CD4-positive, alpha-beta T cell treated with Interleukin-10 for 1 hour (primary cell): Measurements from ENCODE around the gene SLC12A8.

ENCODE experiments used
- DNase-seq: peaks from one replicate; pipeline ENCODE4 v3.0.0-alpha.2; 2020

Gene SLC12A8

DNA sequence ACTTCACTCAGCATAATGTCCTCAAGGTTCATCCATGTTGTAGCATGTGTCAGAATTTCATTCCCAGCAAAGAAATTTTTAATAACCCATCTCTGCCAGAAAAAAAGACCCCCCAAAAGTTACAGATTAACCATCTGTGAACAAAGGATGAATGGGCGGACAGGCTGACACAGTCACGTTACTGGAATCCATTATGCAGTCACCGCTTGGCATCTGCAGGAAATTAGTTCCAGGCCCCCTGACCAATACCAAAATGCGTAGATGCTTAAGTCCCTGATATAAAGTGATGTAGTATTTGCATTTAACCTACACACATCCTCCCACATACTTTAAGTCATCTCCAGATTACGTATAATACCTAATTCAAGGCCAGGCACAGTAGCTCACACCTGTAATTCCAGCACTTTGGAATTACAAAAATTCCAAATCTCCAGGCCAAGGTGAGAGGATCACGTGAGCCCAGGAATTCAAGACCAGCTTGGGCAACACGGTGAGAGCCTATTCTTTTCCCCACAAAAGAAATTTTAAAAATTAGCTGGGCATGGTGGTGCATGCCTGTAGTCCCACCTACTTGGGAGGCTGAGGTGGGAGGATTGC is 1.5 kb upstream of the SLC12A8 start:
- no peak for DNase-seq

- no peak for DNase-seq
Observed at GRCh38 chr3:125213364-125213755, 812 bp upstream of the SLC12A8 start.

GRCh38 chr3:125212091-125212508 is 448 bp downstream of the SLC12A8 start:
- DNase-seq = no peak

- no peak for DNase-seq
Observed at GRCh38 chr3:125211523-125212090, 941 bp downstream of the SLC12A8 start.

- DNase-seq = no peak
Observed at GRCh38 chr3:125207949-125208568, 4.5 kb downstream of the SLC12A8 start.

DNA sequence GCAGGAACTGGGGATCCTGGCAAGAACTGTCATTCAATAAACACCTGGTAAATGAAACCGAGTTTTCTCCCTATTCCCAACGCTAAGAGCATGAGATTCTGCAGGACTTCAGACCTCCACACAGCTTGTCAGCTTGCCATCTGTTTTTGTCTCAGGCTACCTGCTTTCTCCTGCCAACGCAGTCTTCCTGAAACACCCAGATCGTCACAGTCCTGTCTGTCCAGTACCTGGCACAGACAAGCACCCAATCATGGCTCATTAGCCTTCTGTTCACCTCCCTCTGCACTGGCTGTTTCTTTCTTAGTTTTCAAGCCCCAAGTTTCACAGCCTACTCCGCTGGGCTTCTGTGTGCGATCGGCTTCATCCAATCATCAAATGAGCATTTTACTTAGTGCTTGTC is 5.0 kb downstream of the SLC12A8 start:
- no peak for DNase-seq

- DNase-seq = no peak
Observed at GRCh38 chr3:125206934-125207333, 5.6 kb downstream of the SLC12A8 start.

- DNase-seq = no peak
Observed at GRCh38 chr3:125203731-125204130, 8.8 kb downstream of the SLC12A8 start.

GRCh38 chr3:125202197-125202596 is 10.4 kb downstream of the SLC12A8 start:
- DNase-seq = peak; percentile 13

- no peak for DNase-seq
Observed at GRCh38 chr3:125200731-125201139, 11.8 kb downstream of the SLC12A8 start.

DNA sequence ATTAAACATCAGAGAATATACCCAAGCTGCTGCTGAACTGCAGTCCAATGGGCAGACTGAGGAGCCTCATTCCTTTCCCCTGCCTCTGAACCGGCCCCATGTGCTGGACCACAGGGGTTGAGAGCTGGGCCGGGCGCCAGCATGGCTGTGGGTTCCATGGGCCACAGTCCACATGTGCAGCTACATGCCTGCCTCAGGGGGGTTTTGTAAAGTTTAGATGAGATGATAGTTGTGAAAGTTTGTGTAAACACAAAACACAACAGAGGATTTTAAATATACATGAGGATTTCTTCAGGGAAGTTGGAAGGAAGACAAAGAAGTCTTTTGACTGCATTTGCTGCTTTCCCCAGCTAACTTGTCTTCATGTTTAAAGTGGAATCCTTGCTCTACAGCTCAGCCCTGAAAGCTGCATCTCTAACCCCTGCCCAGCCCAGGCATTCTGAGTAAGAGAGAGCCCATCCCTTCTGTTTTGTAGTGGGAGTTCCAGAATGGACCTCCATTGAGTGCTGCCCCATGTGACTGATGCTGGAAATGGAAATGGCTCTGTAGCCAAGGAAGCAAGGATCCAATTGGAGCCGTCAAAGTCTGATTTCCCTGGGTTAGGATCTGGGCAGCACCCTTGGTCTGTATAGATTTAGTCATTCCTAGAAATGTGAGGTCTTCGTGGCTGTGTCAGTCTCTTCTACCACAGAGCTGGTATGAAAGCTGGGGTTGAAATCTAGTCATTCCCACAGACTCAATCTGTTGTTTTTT is 17.5 kb downstream of the SLC12A8 start:
- DNase-seq = no peak

DNA sequence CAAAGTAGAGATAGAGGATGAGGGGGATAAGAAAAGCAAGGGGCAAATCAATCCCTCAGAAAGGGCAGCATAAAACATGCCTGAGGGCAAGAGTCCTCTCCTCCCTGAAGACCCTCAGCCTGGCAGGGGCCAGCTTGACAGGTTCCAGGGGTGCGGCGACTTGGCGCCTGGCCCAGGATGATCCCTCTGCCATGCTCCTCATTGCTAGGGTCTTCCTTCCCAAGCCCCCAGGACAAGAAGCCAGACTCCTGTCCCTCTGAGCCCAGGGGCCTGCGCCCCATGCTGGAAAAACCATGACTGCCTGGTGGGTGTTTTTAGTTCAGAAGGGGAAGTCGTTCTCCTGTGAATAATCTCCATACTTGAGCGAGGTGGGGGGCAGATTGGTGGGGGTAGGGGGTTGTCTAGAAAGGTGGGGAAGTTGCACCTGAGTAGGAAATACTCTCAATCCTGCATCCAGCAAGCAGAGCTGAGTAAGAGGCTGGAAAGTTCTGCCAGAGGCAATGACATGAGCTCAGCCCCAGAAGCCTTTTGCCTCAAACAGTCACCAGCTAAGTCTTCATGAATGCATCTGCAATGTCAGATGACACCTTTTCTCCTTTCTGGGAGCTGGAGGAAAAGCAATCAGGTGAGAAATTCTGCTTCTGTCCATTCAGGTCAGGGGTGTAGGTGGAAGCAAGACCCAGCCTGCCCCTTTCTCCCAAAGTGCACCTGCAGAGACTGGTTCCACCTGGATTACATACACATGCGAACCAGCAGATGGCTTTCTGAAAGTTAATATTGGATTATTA is 18.3 kb downstream of the SLC12A8 start:
- no peak for DNase-seq

GRCh38 chr3:125192190-125193035 is 20.1 kb downstream of the SLC12A8 start:
- no peak for DNase-seq

DNA sequence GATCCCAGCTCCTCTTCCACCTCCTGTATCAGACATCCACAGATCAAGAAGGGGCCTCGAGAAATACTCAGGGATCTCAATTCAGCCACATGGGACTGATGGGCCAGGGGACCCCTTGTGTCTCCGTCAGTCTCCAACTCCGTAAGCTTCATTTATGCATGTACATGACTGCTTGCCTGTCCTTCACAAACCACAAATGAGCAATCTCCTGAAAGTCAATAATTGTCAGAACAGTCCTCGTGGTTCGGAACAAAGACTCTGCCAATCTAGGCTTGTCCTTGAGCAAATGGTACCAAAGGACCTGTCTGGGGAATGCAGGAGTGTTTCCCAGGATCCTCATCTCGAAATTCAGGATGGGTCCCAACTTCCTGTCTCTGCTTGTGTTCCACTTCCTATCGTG is 20.8 kb downstream of the SLC12A8 start:
- no peak for DNase-seq

GRCh38 chr3:125191256-125191655 is 21.3 kb downstream of the SLC12A8 start:
- DNase-seq = no peak

GRCh38 chr3:125190786-125191185 is 21.8 kb downstream of the SLC12A8 start:
- DNase-seq = no peak

DNA sequence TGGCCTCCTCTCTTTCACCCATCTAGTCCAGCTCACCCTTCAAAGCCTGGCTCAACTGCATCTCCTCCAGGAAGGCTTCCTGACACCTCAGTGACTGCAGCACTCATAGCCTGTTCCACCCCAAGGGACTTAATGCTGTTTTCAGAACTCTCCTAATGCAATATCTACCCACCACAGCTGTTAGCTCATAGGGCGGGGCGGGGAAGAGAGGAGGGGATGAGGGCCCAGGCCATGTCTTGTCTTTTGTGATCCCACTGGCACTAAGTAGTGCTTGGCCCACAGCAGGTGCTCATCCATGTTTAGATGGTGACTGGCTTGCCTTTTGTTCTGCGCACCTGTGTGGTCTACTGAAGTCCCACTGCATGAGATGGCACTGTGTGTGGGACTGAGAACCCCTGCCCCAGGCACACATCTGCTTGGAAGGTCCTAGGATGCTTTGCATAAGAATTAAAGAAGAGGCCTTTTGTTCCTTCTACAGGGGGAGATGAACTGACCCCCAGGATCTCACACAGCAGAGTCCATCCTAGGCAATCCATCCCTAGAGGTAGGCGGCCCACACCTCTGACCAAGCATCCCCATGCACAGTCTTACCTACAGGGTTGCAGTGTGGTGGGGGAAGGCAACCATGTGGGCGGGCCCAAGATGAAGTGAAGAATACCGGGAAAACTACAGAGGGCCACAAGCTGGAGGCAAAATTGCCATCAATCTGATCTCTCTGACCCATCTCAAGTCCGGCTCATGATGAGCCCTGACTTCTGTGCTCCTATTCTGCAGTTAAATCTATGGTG is 23.0 kb downstream of the SLC12A8 start:
- no peak for DNase-seq

GRCh38 chr3:125188955-125189354 is 23.6 kb downstream of the SLC12A8 start:
- DNase-seq = no peak

GRCh38 chr3:125187599-125187910 is 25.0 kb downstream of the SLC12A8 start:
- no peak for DNase-seq

DNA sequence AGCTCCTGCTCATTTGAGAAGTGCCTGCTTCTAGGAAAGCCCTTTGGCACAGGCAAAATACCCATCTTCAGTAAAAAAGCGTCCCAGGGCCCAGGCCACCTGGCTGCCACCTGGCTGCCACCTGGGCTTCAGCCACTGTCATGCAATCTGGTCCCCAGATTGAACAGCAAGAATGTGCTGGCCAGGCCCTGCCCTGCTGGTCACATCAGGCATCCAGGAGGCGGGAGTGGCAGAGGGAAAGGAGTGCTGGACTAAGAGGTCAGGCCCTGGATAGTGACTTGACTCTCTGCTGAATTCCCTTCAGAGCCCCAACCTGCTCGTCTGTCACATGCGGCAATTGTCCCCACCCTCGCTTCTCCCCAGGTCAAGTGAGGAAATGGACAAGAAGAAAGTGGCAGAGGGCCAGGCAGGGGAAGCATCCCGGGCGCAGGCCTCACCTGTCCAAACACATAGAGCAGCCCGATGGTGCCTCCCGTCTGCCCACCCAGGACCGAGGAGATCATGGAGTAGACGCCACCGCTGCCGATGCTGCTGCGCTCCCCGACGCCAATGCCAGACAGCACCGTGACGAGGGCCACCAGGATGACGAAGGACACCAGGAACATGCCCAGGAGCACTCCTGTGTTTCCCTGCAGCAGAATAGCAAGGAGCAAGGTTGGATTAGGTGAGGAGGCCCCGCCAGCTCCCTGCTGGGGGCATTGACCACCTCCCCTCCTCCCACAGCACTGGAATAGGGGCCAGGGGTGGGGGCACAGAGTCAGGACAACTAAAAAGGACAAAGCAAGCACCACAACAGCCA is 25.5 kb downstream of the SLC12A8 start:
- no peak for DNase-seq
